Kidney epithelial cell (primary cell): ENCODE measurements around the gene FBXW9. TPM values are rescaled to one million over a fixed set of nuclear protein-coding genes. Genes with fewer than 3 reads are reported as not detected.

Experiments used
- DNase-seq: peaks from one replicate; pipeline ENCODE4 v3.0.0-alpha.2; 2010; ENCODE audit warnings: low read depth
- H3K27me3 ChIP-seq: 2 replicates; pipeline ENCODE4 v1.6.0; 2011; ENCODE audit warnings: low read length; ENCODE audit not compliant: control insufficient read depth, insufficient read depth
- H3K36me3 ChIP-seq: 2 replicates; pipeline ENCODE4 v1.5.1; 2011; ENCODE audit warnings: low read length; ENCODE audit not compliant: control insufficient read depth, insufficient read depth
- H3K4me3 ChIP-seq: 2 replicates; pipeline ENCODE4 v1.5.1; 2011; ENCODE audit warnings: low read depth, mild to moderate bottlenecking, control low read depth, low read length
- total RNA-seq: library from RNA; depleted of rRNA; stranded (reverse); fragments of >200 nt; gene quantifications from 2 replicates; pipeline ENCODE4 v1.2.3, GENCODE V29; 2015
- TF ChIP-seq, protein P1 (sequence below): IDR thresholded peaks from 2 replicates; pipeline ENCODE4 v1.5.1; 2011; ENCODE audit warnings: mild to moderate bottlenecking, moderate library complexity, low read length, control low read depth, inconsistent platforms; ENCODE audit not compliant: insufficient read depth, poor library complexity, severe bottlenecking

FBXW9 gene
- total RNA-seq: 19.0 and 20.7 TPM in 2 replicates

- Histone ChIP-seq H3K36me3 (no peaks in the 10 kb centered on the region), H3K27me3 (no peaks in the 10 kb centered on the region), H3K4me3 (peak within 1 kb of the TSS; percentile 95)
- peak; percentile 76 for DNase-seq
- TF ChIP-seq, protein P1, sequence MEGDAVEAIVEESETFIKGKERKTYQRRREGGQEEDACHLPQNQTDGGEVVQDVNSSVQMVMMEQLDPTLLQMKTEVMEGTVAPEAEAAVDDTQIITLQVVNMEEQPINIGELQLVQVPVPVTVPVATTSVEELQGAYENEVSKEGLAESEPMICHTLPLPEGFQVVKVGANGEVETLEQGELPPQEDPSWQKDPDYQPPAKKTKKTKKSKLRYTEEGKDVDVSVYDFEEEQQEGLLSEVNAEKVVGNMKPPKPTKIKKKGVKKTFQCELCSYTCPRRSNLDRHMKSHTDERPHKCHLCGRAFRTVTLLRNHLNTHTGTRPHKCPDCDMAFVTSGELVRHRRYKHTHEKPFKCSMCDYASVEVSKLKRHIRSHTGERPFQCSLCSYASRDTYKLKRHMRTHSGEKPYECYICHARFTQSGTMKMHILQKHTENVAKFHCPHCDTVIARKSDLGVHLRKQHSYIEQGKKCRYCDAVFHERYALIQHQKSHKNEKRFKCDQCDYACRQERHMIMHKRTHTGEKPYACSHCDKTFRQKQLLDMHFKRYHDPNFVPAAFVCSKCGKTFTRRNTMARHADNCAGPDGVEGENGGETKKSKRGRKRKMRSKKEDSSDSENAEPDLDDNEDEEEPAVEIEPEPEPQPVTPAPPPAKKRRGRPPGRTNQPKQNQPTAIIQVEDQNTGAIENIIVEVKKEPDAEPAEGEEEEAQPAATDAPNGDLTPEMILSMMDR: no peak
Measured at GRCh38 chr19:12696366-12697335, at the start of gene FBXW9. Gene FBXW9 (minus strand): TSS chr19:12696631. CDS start chr19:12696581, 50 bp downstream.

- Histone ChIP-seq H3K4me3 (no peak overlapping the region), H3K27me3 (peaks cover 5% of the 10 kb centered on the region), H3K36me3 (peaks cover 3% of the 10 kb centered on the region)
- DNase-seq: no peak
- TF ChIP-seq, protein P1: no peak
Measured at GRCh38 chr19:12745166-12745897, 48.9 kb upstream of the FBXW9 start.

DNA sequence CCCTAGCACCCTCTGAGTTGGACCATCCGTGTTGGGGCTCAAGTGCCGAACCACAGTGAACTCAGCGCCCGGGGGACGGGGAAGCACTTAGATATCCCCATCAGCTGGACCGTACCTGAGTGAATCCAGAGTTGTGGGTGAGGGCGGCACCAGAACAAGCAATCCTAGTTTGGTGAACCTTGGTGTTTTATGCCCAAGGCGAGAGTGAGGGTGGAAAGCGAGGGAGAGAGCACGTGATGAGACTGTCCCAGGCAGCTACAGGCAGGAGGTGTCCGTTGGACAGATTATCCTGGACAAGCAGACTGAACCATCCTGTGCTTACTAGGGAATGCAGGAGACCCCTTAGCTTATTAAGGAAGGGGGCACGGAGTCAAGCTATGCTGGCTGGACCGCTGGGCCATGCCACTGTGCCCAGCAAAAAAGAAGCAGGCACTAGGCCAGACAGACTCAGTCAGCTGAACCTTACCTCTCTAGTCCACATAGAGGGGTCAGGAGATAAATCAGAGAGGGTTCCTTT lies 41.5 kb upstream of the FBXW9 start:
- TF ChIP-seq, protein P1: no peak

GRCh38 chr19:12736995-12737834 lies 40.8 kb upstream of the FBXW9 start, which contains the start of gene GET3:
Gene GET3 (plus strand): TSS chr19:12737497. CDS start chr19:12737506, 9 bp downstream.
- Histone ChIP-seq H3K4me3 (peak within 1 kb of the TSS; percentile 91), H3K27me3 (no peaks in the 10 kb centered on the region)

More for the DNA sequence above, 41.5 kb upstream of the FBXW9 start:
- DNase-seq: no peak
- H3K4me3 ChIP-seq: peak overlapping the region; percentile 91
- no peaks in the 10 kb centered on the region for H3K36me3 ChIP-seq
- H3K27me3 ChIP-seq: no peaks in the 10 kb centered on the region

More at GRCh38 chr19:12736995-12737834, 40.8 kb upstream of the FBXW9 start, which contains the start of gene GET3:
- no peaks in the 10 kb centered on the region for H3K36me3 ChIP-seq
- DNase-seq: peak; percentile 100
- TF ChIP-seq, protein P1: no peak
